C4-2B (cell line): Measurements from ENCODE around the gene TSPAN15.

ENCODE experiments used
- CTCF ChIP-seq: fragments of 450-650 bp; conservative IDR thresholded peaks from 2 replicates; pipeline ENCODE4 v1.5.1; 2017; ENCODE audit warnings: mild to moderate bottlenecking
- ZFX ChIP-seq: fragments of 450-650 bp; IDR thresholded peaks from 2 replicates; pipeline ENCODE4 v1.6.1; 2017

GRCh38 chr10:69470463-69471384 lies 19.5 kb downstream of the TSPAN15 start:
- TF ChIP-seq ZFX (no peak), CTCF (no peak)
